Activated B cell treated with CpG ODN at 0.5 μM for 24 hours (primary cell): Measurements from ENCODE around the gene PSME1. TPM values are rescaled to one million over a fixed set of nuclear protein-coding genes. Genes with fewer than 3 reads are reported as not detected.
A peak's percentile ranks its signal among the peaks of the same experiment; 100 is the strongest.

Source experiments
- ATAC-seq: fragments of 200-7000 bp; cut with Tn5 transposase; one replicate; pipeline ENCODE4 v1.10.0; 2021; ENCODE audit warnings: low read depth, mild to moderate bottlenecking, moderate library complexity
- CTCF ChIA-PET: fragments of 350-600 bp; sonication (Branson Sonifier 250); formaldehyde crosslinking; loops from one replicate; lab custom pipeline; 2021; ENCODE audit warnings: antibody characterized with exemption; lab: Charles Lee
- POLR2A ChIA-PET: fragments of 350-600 bp; sonication (Branson Sonifier 250); formaldehyde crosslinking; loops from one replicate; lab custom pipeline; 2021; ENCODE audit warnings: antibody characterized with exemption; lab: Charles Lee
- DNase-seq: peaks from one replicate; pipeline ENCODE4 v3.0.0; 2022
- H3K27ac Mint-ChIP-seq: one replicate; pipeline ENCODE4 v1.8.0; 2020; ENCODE audit warnings: mixed read lengths
- H3K27me3 Mint-ChIP-seq: one replicate; pipeline ENCODE4 v1.8.0; 2021; ENCODE audit warnings: mixed read lengths
- H3K36me3 Mint-ChIP-seq: one replicate; pipeline ENCODE4 v1.8.0; 2021; ENCODE audit warnings: low read depth, mixed read lengths
- H3K4me1 Mint-ChIP-seq: one replicate; pipeline ENCODE4 v1.8.0; 2021; ENCODE audit warnings: mixed read lengths
- H3K4me3 Mint-ChIP-seq: one replicate; pipeline ENCODE4 v1.8.0; 2020; ENCODE audit warnings: mild to moderate bottlenecking, mixed read lengths
- H3K9me3 Mint-ChIP-seq: one replicate; pipeline ENCODE4 v1.8.0; 2020; ENCODE audit warnings: mixed read lengths
- intact Hi-C: fragments of 100-400 bp; cut with micrococcal nuclease; formaldehyde crosslinking; loops from one replicate; pipeline ENCODE4 v1.15.1; 2024
- total RNA-seq: library from RNA; stranded (reverse); gene quantifications from 2 replicates; pipeline ENCODE4 v1.2.3, GENCODE V29; 2022
- TF ChIP-seq, protein P1 (sequence below): fragments of 200-600 bp; IDR thresholded peaks from one replicate; pipeline ENCODE4 v1.8.0; 2022; ENCODE audit warnings: antibody characterized with exemption, mild to moderate bottlenecking

PSME1 gene
- total RNA-seq, 1 donor from 2014 or later: 406 TPM

DNA sequence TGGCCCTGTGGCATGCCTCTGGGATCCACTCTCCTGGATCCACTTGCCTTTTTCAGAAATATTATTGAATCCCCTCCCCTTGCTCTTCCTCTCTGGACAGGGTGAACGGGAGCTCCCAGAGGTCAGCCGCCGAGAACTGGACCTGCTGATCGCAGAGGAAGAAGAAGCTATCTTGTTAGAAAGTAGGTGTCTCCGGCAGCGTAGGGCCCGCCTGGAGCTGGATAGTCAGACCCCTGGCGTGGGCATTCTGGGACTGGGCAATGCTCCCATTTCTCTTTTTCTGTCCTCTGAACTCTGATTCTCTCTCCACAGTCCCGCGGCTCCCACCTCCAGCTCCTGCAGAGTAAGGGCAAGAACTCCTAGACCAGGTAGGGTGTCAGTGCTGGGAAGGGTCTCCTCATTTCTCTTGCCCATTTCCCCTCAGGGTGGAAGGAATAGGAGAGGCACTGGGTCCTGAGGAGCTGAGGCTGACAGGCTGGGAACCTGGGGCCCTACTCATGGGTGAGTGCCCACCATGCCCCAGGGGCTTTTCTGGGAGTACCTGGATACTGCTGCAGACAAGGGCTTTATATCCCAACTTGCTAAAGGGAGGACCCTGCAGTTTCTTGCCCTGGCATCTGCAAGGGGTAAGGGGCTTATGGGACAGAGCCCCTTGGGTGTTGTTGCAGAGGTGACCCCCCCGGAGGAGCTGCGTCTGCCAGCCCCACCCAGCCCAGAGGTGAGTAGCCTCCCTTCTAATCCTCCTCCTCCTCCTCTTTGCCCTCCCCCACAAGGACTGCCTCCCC, 41.2 kb downstream of the PSME1 start:
- ATAC-seq (no peak), DNase-seq (no peak)
- Mint-ChIP-seq H3K4me1 (peaks cover 15% of the 10 kb centered on the region), H3K4me3 (no peak overlapping the region), H3K27ac (no peak overlapping the region), H3K36me3 (peaks cover 55% of the 10 kb centered on the region), H3K9me3 (no peaks in the 10 kb centered on the region), H3K27me3 (no peaks in the 10 kb centered on the region)
- TF ChIP-seq, protein P1, sequence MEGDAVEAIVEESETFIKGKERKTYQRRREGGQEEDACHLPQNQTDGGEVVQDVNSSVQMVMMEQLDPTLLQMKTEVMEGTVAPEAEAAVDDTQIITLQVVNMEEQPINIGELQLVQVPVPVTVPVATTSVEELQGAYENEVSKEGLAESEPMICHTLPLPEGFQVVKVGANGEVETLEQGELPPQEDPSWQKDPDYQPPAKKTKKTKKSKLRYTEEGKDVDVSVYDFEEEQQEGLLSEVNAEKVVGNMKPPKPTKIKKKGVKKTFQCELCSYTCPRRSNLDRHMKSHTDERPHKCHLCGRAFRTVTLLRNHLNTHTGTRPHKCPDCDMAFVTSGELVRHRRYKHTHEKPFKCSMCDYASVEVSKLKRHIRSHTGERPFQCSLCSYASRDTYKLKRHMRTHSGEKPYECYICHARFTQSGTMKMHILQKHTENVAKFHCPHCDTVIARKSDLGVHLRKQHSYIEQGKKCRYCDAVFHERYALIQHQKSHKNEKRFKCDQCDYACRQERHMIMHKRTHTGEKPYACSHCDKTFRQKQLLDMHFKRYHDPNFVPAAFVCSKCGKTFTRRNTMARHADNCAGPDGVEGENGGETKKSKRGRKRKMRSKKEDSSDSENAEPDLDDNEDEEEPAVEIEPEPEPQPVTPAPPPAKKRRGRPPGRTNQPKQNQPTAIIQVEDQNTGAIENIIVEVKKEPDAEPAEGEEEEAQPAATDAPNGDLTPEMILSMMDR: no peak
- ChIA-PET CTCF (no interaction called here), POLR2A (interaction anchor here (1.7 kb wide), 1 partner anchor 16 kb away, joined by 6 read pairs; the partner anchor contains the start of gene IRF9)
- intact Hi-C loops: no loop called here

DNA sequence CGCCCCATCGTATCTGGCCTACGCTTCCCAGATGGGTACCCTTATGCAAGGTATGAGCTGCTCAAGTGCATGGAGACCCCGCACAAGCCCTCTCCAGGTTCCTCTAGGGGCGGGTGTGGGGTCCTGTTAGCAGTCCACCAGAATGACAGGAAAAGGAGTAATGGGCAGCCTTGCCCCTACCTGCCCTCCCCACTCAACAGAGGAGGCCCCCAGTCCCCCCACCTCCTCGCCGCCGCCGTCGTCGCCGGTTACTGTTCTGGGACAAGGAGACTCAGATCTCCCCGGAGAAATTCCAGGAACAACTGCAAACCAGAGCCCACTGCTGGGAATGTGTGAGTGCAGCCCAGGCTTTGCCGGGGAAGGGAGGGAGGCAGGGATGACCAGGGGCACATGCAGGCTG, 41.9 kb downstream of the PSME1 start:
- CTCF ChIA-PET: no interaction called here
- intact Hi-C loops: no loop called here
- Mint-ChIP-seq H3K36me3 (peaks cover 61% of the 10 kb centered on the region), H3K27ac (no peak overlapping the region), H3K4me3 (no peak overlapping the region), H3K4me1 (peaks cover 10% of the 10 kb centered on the region), H3K27me3 (no peaks in the 10 kb centered on the region), H3K9me3 (no peaks in the 10 kb centered on the region)
- TF ChIP-seq, protein P1: no peak
- DNase-seq (no peak), ATAC-seq (no peak)
- POLR2A ChIA-PET: interaction anchor here (1.7 kb wide), 1 partner anchor 17 kb away, joined by 6 read pairs; the partner anchor contains the start of gene IRF9

DNA sequence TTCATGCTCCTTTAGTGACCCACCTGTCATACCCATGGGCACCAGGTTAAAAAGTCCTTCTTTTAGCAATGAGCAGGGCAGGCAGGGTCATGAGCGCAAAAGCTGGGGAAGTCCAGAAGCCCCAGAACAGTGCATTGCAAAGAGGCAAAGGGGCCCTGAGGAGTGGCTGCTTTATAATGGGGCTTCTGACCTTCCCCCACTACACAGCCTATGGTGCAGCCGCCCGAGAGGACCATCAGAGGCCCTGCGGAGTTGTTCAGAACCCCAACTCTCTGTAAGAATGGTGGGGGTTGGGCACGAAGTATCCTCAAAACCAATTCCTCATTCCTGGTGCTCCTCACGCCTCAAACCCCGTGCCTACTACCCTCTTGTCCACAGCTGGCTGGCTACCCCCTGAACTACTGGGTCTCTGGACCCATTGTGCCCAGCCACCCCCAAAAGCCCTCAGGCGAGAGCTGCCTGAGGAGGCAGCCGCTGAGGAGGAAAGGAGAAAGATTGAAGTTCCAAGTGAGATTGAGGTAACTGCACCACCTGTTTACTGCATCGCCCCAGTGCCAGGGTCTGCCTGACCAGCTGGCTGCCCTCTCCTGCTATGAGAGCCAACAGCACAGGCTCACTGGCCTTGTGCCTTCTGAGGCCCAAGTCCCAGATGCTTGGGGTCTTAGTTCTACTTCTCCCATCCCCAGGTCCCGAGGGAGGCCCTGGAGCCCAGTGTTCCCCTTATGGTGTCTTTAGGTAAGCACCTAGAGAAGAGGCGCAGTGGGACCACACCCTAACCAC, 42.6 kb downstream of the PSME1 start:
- no peak overlapping the region for H3K27ac Mint-ChIP-seq
- TF ChIP-seq, protein P1: no peak
- H3K27me3 Mint-ChIP-seq: no peaks in the 10 kb centered on the region
- ChIA-PET POLR2A (interaction anchor here (1.7 to 2.0 kb wide), 3 partner anchors 17 to 35 kb away, joined by 4 to 11 read pairs (median 6); partner anchors contain the start of genes CHMP4A and IRF9), CTCF (no interaction called here)
- H3K4me1 Mint-ChIP-seq: peaks cover 9% of the 10 kb centered on the region
- no peaks in the 10 kb centered on the region for H3K9me3 Mint-ChIP-seq
- peaks cover 68% of the 10 kb centered on the region for H3K36me3 Mint-ChIP-seq
- no peak overlapping the region for H3K4me3 Mint-ChIP-seq
- no peak for DNase-seq
- ATAC-seq: peak; percentile 19
- intact Hi-C loops: no loop called here

- peaks cover 76% of the 10 kb centered on the region for H3K36me3 Mint-ChIP-seq
- peak overlapping the region; percentile 71 for H3K27ac Mint-ChIP-seq
- H3K4me1 Mint-ChIP-seq: peaks cover 9% of the 10 kb centered on the region
- CTCF ChIA-PET: interaction anchor here (2.3 kb wide), 1 partner anchor 19 kb away, joined by 6 read pairs; the partner anchor contains the start of gene IRF9
- POLR2A ChIA-PET: interaction anchor here (1.0 to 2.0 kb wide), 4 partner anchors 9 to 34 kb away, joined by 3 to 16 read pairs (median 8); partner anchors contain the start of genes CHMP4A, IPO4, IRF9 and TM9SF1
- DNase-seq: no peak
- ATAC-seq: peak; percentile 26
- TF ChIP-seq, protein P1: no peak
- no peak overlapping the region for H3K4me3 Mint-ChIP-seq
- no peaks in the 10 kb centered on the region for H3K27me3 Mint-ChIP-seq
- H3K9me3 Mint-ChIP-seq: no peaks in the 10 kb centered on the region
- intact Hi-C loops: no loop called here
Measured at GRCh38 chr14:24179294-24179960, 43.4 kb downstream of the PSME1 start.
